Stimulated activated memory B cell treated with anti-CD40 and anti-IgM and Interleukin-4, amounts not matched to agents 10 μg/mL and 1 μg/mL and 100 μg/mL, for 72 hours (primary cell): ENCODE measurements around the gene LYPD1.
"Not testable (repeated sequence)": the region's sequence is repeated elsewhere in the genome, so short reads cannot be mapped to it uniquely, and the experiment has no call there.

ENCODE experiments used
- ATAC-seq: fragments of 150-1000 bp; cut with Tn5 transposase; 2 replicates; pipeline ENCODE4 v1.10.0; 2021
- H3K27ac Mint-ChIP-seq: one replicate; pipeline ENCODE4 v1.8.0; 2022; ENCODE audit warnings: mild to moderate bottlenecking, mixed read lengths
- H3K27me3 Mint-ChIP-seq: one replicate; pipeline ENCODE4 v1.8.0; 2022; ENCODE audit warnings: mixed read lengths
- H3K36me3 Mint-ChIP-seq: one replicate; pipeline ENCODE4 v1.8.0; 2022; ENCODE audit warnings: mixed read lengths
- H3K4me1 Mint-ChIP-seq: one replicate; pipeline ENCODE4 v1.8.0; 2022; ENCODE audit warnings: mixed read lengths
- H3K4me3 Mint-ChIP-seq: one replicate; pipeline ENCODE4 v1.8.0; 2022; ENCODE audit warnings: mild to moderate bottlenecking, moderate library complexity, mixed read lengths
- H3K9me3 Mint-ChIP-seq: one replicate; pipeline ENCODE4 v1.8.0; 2022; ENCODE audit warnings: mixed read lengths

Gene LYPD1

GRCh38 chr2:132669908-132670495, at the start of gene LYPD1:
Gene LYPD1 (minus strand): TSS chr2:132670205. CDS start chr2:132669932, 273 bp downstream.
- Mint-ChIP-seq H3K9me3 (no peaks in the 10 kb centered on the region), H3K36me3 (no peaks in the 10 kb centered on the region), H3K4me3 (peak within 1 kb of the TSS; percentile 39), H3K27me3 (peaks cover 71% of the 10 kb centered on the region), H3K27ac (no peak within 1 kb of the TSS), H3K4me1 (peaks cover 11% of the 10 kb centered on the region)
- ATAC-seq: no peak

GRCh38 chr2:132719480-132719879, 49.5 kb upstream of the LYPD1 start:
- ATAC-seq: no peak
- Mint-ChIP-seq H3K4me1 (peaks cover 10% of the 10 kb centered on the region), H3K27ac (no peak overlapping the region), H3K4me3 (no peak overlapping the region), H3K9me3 (peaks cover 3% of the 10 kb centered on the region), H3K36me3 (no peaks in the 10 kb centered on the region), H3K27me3 (no peaks in the 10 kb centered on the region)

- H3K4me1 Mint-ChIP-seq: peaks cover 10% of the 10 kb centered on the region
- no peak overlapping the region for H3K4me3 Mint-ChIP-seq
- H3K27me3 Mint-ChIP-seq: no peaks in the 10 kb centered on the region
- H3K27ac Mint-ChIP-seq: no peak overlapping the region
- H3K36me3 Mint-ChIP-seq: no peaks in the 10 kb centered on the region
- no peaks in the 10 kb centered on the region for H3K9me3 Mint-ChIP-seq
- ATAC-seq: no peak
Measured at GRCh38 chr2:132716954-132717353, 46.9 kb upstream of the LYPD1 start.

GRCh38 chr2:132715386-132716351, 45.7 kb upstream of the LYPD1 start:
- Mint-ChIP-seq H3K4me3 (no peak overlapping the region), H3K9me3 (no peaks in the 10 kb centered on the region), H3K27me3 (no peaks in the 10 kb centered on the region), H3K27ac (no peak overlapping the region), H3K4me1 (peaks cover 10% of the 10 kb centered on the region), H3K36me3 (no peaks in the 10 kb centered on the region)
- peak; percentile 65 for ATAC-seq

- no peak overlapping the region for H3K4me3 Mint-ChIP-seq
- no peaks in the 10 kb centered on the region for H3K4me1 Mint-ChIP-seq
- ATAC-seq: no peak
- no peaks in the 10 kb centered on the region for H3K27me3 Mint-ChIP-seq
- no peaks in the 10 kb centered on the region for H3K9me3 Mint-ChIP-seq
- H3K36me3 Mint-ChIP-seq: no peaks in the 10 kb centered on the region
- no peak overlapping the region for H3K27ac Mint-ChIP-seq
Measured at GRCh38 chr2:132703396-132703795, 33.4 kb upstream of the LYPD1 start.

GRCh38 chr2:132701810-132702209, 31.8 kb upstream of the LYPD1 start:
- Mint-ChIP-seq H3K27me3 (no peaks in the 10 kb centered on the region), H3K4me1 (no peaks in the 10 kb centered on the region), H3K27ac (no peak overlapping the region), H3K36me3 (no peaks in the 10 kb centered on the region), H3K9me3 (no peaks in the 10 kb centered on the region), H3K4me3 (no peak overlapping the region)
- ATAC-seq: no peak

GRCh38 chr2:132699802-132700201, 29.8 kb upstream of the LYPD1 start:
- H3K4me1 Mint-ChIP-seq, H3K4me3 Mint-ChIP-seq: not testable (repeated sequence)

GRCh38 chr2:132698347-132698746, 28.3 kb upstream of the LYPD1 start:
- H3K4me1 Mint-ChIP-seq, H3K9me3 Mint-ChIP-seq, H3K27me3 Mint-ChIP-seq, H3K27ac Mint-ChIP-seq, H3K36me3 Mint-ChIP-seq, ATAC-seq, H3K4me3 Mint-ChIP-seq: not testable (repeated sequence)

More at GRCh38 chr2:132699802-132700201, 29.8 kb upstream of the LYPD1 start:
- H3K36me3 Mint-ChIP-seq, H3K27ac Mint-ChIP-seq, H3K9me3 Mint-ChIP-seq, H3K27me3 Mint-ChIP-seq, ATAC-seq: not testable (repeated sequence)

GRCh38 chr2:132697556-132698205, 27.7 kb upstream of the LYPD1 start:
- Mint-ChIP-seq H3K4me1 (no peaks in the 10 kb centered on the region), H3K27me3 (no peaks in the 10 kb centered on the region), H3K9me3 (no peaks in the 10 kb centered on the region), H3K36me3 (no peaks in the 10 kb centered on the region), H3K27ac (no peak overlapping the region), H3K4me3 (no peak overlapping the region)
- ATAC-seq: no peak

GRCh38 chr2:132692816-132693215, 22.8 kb upstream of the LYPD1 start:
- H3K36me3 Mint-ChIP-seq: no peaks in the 10 kb centered on the region
- no peak for ATAC-seq
- no peak overlapping the region for H3K27ac Mint-ChIP-seq
- H3K4me1 Mint-ChIP-seq: no peaks in the 10 kb centered on the region
- peaks cover 3% of the 10 kb centered on the region for H3K9me3 Mint-ChIP-seq
- no peak overlapping the region for H3K4me3 Mint-ChIP-seq
- no peaks in the 10 kb centered on the region for H3K27me3 Mint-ChIP-seq

- Mint-ChIP-seq H3K36me3 (no peaks in the 10 kb centered on the region), H3K4me1 (no peaks in the 10 kb centered on the region), H3K27me3 (no peaks in the 10 kb centered on the region), H3K27ac (no peak overlapping the region), H3K9me3 (peaks cover 3% of the 10 kb centered on the region), H3K4me3 (no peak overlapping the region)
- no peak for ATAC-seq
Measured at GRCh38 chr2:132691556-132691955, 21.6 kb upstream of the LYPD1 start.

GRCh38 chr2:132690664-132691303, 20.8 kb upstream of the LYPD1 start:
- no peaks in the 10 kb centered on the region for H3K36me3 Mint-ChIP-seq

GRCh38 chr2:132681766-132682165, 11.8 kb upstream of the LYPD1 start:
- no peaks in the 10 kb centered on the region for H3K4me1 Mint-ChIP-seq
- no peak overlapping the region for H3K27ac Mint-ChIP-seq

More at GRCh38 chr2:132690664-132691303, 20.8 kb upstream of the LYPD1 start:
- Mint-ChIP-seq H3K4me1 (no peaks in the 10 kb centered on the region), H3K27ac (no peak overlapping the region), H3K27me3 (no peaks in the 10 kb centered on the region), H3K4me3 (no peak overlapping the region), H3K9me3 (peaks cover 3% of the 10 kb centered on the region)
- no peak for ATAC-seq

GRCh38 chr2:132680544-132680943, 10.5 kb upstream of the LYPD1 start:
- Mint-ChIP-seq H3K9me3 (no peaks in the 10 kb centered on the region), H3K27me3 (no peaks in the 10 kb centered on the region), H3K4me1 (no peaks in the 10 kb centered on the region), H3K4me3 (no peak overlapping the region), H3K27ac (no peak overlapping the region), H3K36me3 (no peaks in the 10 kb centered on the region)
- ATAC-seq: no peak

More at GRCh38 chr2:132681766-132682165, 11.8 kb upstream of the LYPD1 start:
- ATAC-seq: no peak
- no peaks in the 10 kb centered on the region for H3K9me3 Mint-ChIP-seq
- H3K27me3 Mint-ChIP-seq: no peaks in the 10 kb centered on the region
- H3K4me3 Mint-ChIP-seq: no peak overlapping the region
- no peaks in the 10 kb centered on the region for H3K36me3 Mint-ChIP-seq

GRCh38 chr2:132678483-132678882, 8.5 kb upstream of the LYPD1 start:
- peaks cover 11% of the 10 kb centered on the region for H3K27me3 Mint-ChIP-seq
- no peaks in the 10 kb centered on the region for H3K9me3 Mint-ChIP-seq
- ATAC-seq: no peak
- no peak overlapping the region for H3K27ac Mint-ChIP-seq
- no peak overlapping the region for H3K4me3 Mint-ChIP-seq
- H3K4me1 Mint-ChIP-seq: no peaks in the 10 kb centered on the region
- no peaks in the 10 kb centered on the region for H3K36me3 Mint-ChIP-seq
